OCI-M1 (cell line): ENCODE measurements around the gene COQ10A.

Experiments used
- DNase-seq: peaks from one replicate; lab custom pipeline; 2025; lab: John Stamatoyannopoulos, UW

Gene COQ10A

GRCh38 chr12:56315622-56316473 is 49.1 kb downstream of the COQ10A start, which contains the start of gene CNPY2:
CNPY2 (minus strand) TSS chr12:56315988; CDS start chr12:56315217, 771 bp downstream.
- DNase-seq: peak; percentile 96

DNA sequence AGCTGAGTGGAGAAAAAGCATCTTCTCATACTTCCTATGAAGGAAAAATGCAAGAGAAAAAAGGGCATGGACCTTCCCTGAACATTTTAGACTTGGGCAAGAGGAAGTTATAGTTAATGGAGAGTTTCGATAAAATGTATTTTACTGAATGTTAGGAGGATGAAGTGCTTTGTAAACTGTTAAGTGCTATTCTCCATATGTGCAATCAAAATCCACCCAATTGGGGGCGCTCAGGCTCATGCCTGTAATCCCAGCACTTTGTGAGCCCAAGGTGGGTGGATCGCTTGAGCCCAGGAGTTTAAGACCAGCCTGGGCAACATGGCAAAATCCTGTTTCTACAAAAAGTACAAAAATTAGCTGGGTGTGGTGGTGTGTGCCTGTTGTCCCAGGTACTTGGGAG is 50.9 kb downstream of the COQ10A start:
- DNase-seq: peak; percentile 13
